Measurements from ENCODE around the gene DDX10.

Gene DDX10

DNA sequence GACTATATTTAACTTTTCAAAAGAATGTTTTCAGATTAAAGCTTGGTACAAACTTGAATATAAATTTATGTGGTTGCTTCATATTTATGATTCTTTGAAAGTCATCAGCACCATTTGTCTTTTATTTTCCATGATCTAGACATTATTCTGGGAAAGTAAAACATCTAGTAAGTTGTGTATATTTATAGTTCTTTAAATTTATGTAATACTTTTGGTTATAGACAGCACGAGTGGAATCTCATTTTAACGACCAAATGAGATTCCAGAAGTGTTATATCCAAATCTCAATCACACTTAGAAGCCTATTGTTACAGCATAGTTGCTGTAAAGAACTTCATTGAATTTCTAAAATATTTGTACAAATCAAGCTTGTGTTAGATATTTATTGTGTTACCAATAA is 212.3 kb downstream of the DDX10 start:
- no peak for DNase-seq

DNA sequence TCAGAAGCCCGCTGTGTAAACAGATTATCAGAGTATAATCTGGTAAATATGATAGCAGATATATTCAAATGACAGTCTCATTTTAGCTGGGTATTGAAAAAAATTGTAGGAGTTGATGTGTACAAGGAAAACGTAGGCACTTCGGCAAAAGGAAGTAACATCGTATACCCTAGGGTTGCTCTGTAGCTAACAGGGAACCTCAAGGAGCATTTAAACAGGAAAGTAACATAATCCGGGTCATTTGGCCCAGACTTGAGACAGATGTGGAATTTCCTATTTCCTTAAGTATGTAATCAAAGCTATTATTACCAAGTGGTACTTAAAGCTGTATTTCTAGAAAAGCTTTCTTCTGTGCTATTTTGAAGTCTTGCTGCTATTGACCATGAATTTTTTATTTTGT is 215.6 kb downstream of the DDX10 start:
- DNase-seq: no peak

- DNase-seq: no peak
These were observed 216.3 kb downstream of the DDX10 start for GRCh38 chr11:108881131-108881530.

- DNase-seq: no peak
These were observed 217.5 kb downstream of the DDX10 start for GRCh38 chr11:108882211-108882831.

DNA sequence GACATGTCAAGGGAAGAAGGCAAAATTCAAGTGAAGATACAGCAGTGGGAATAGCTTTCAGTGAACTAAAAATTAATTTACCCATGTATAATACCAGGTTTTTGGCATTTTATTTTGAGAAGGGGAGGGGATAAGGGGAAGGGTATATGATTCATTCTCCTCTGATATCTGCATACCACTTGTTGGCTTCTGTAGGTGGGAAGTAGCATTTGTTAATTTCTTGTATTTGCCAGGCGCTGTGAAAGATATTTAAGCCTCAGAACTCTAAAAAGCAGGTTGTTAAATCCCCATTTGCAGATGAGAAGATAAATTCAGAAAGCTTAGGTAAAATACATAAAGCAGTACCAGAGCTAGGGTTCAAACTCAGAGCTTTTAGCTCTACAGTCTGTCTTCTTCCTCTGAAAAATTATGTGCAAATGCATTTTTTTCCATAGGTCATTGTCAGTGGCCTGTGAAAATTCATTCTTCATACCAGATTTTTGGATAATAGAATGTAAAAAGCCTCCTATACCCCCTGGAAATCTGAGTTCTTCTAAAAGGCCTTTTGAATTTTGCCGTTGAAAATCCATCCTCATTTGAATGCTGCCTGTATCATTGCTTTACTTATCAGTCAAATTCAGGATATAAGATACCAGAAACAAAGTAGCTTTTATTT is 221.3 kb downstream of the DDX10 start:
- no peak for DNase-seq

GRCh38 chr11:108886660-108887009 is 221.8 kb downstream of the DDX10 start:
- no peak for DNase-seq

DNA sequence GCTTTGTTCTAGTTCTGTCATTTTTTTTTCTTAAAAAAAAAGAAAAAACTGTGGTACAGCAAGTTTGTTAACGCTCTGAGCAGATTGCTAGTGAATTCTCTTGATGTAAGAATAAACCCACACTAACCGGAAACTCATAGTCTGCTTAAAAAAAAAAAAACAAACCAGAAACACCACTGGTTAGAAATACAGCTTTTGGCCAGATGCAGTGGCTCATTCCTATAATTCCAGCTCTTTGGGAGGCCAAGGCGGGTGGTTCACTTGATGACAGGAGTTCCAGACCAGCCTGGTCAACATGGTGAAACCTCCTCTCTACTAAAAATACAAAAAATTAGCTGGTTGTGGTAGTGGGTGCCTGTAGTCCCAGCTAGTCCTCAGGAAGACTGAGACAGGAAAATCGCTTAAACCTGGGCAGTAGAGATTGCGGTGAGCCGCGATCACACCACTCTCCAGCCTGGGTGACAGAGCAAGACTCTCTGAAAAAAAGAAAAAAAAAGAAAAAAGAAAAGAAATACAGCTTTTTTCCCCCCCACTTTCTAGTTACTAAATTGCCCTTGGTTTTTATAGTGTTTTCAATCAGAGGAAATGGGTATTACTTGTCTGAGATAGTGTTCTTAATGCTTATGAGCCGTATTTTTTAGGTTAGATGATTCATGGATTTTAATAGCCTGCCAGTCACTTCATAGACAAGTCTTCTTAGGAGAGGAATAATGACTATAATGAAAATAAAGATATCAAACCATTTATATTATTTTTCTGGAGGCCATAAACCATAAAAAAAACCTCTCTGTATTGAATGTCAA is 222.8 kb downstream of the DDX10 start:
- DNase-seq: no peak

GRCh38 chr11:108890482-108891105 is 225.7 kb downstream of the DDX10 start:
- DNase-seq: no peak

DNA sequence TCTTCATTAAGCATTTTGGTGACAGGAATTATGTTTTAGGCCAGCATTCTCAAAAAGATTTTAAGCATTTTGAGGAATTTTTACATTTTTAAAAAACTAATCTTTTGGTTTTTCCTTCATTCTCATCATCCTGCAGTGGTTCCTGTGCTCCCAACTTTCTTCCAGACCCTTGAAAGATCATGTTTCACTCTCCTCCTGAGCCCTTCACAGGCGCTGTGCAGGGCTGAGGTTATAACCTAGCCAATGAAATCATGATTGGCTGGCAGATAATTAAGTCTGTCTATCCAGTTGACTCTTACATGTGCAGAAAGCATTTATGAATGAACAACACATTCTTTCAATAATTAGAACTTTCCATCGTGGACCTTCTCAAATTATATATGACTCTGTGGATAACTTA is 226.3 kb downstream of the DDX10 start:
- no peak for DNase-seq

GRCh38 chr11:108891909-108892511 is 227.1 kb downstream of the DDX10 start:
- no peak for DNase-seq

GRCh38 chr11:108895579-108896480 is 231.0 kb downstream of the DDX10 start:
- no peak for DNase-seq

DNA sequence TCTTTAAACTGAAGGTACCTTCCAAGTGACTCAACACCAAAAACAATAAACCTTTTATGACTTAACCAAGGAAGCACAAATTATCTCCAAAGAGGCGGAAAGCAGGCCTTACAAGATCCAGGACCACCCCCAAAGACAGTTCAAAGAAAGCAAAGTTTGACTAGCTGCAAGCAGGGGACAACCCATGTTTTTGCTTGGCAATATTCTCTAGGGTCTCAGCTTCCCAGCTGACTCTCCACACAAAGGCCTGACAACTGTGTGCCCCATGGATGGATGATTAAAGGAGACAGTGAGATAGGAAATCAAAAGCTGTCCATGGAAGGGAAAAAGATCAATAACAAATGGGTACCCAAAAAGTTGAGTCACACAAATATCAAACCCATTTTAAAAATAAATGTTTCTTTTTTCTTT is 232.2 kb downstream of the DDX10 start:
- DNase-seq: peak in 1 of 14 donors; percentile 1

- no peak for DNase-seq
These were observed 233.0 kb downstream of the DDX10 start for GRCh38 chr11:108897916-108898315.

- DNase-seq: no peak
These were observed 236.5 kb downstream of the DDX10 start for GRCh38 chr11:108901359-108901758.

DNA sequence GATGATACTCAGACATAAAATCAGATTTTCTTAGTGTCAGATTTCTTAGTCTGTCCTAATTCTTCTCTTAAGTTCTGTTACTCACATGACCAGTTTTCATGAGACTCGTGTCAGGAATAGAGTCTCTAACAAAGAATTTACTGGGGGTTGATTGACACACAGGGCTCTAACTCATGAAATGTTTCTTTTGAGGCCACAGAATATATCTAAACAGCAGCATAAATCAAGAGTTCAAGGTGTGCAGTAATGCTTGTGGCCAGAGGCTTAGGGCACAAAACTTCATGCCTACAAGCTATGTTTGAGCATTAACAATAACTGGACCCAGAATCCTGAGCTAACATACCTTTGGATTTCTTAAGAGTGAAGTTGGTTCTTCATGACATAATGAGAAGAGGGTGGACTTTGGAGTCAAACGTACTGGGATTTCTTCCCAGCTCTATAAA is 237.2 kb downstream of the DDX10 start:
- DNase-seq: no peak

DNA sequence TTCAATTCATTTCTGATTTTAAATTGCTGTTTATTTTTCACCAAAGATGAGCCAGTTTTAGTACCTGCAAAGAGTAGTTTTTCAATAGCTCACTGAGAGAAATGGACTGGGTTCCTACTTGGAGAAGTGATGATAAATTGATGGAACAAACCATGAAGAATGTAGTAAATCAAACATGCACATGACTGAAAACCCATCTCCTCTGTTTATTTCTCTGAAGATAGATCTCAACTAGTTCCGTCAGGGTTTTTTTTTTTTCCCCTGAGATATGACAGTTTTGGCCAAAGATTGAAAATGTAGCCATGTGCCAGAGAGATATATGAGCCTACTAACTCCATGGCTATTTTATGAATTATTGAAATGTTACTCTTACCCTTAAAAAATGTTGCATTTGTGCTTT is 239.6 kb downstream of the DDX10 start:
- no peak for DNase-seq

- DNase-seq: no peak
These were observed 241.5 kb downstream of the DDX10 start for GRCh38 chr11:108906329-108906728.

- no peak for DNase-seq
These were observed 242.0 kb downstream of the DDX10 start for GRCh38 chr11:108906826-108907225.

DNA sequence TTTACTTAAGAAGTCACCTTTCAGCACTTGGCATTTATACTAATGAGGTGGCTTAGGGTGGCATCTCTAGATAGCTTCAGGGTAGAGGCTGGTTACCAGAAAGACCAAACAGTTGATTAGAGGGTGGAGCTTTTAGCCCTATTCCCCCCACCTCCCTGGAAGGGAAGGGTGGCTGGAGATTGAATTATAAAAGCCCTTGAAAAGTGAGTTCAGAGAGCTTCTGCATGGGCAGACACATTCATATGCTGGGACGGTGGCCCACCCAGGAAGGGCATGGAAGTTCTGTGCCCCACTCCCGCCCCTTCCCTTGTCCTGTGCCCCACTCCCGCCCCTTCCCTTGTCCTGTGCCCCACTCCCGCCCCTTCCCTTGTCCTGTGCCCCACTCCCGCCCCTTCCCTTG is 244.2 kb downstream of the DDX10 start:
- DNase-seq: no peak

GRCh38 chr11:108909921-108910320 is 245.1 kb downstream of the DDX10 start:
- DNase-seq: no peak

DNA sequence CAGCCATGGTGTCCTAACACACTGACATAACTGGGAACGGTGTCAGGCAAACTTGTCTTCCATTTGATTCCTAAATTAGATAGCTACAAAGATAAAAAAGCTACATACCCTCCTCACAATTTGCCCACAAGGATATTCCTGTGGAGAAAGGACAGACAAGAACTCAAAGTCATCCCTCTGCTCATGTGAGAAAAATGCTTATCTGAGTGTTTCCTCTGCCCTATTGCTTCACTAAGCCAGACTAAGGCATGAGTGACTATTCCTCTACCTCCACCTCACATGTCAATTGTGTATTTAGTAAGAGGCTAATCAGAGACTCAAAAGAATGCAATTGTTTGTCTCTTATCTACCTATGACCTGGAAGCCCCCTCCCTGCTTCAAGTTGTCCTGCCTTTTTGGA is 247.7 kb downstream of the DDX10 start:
- DNase-seq: no peak

DNA sequence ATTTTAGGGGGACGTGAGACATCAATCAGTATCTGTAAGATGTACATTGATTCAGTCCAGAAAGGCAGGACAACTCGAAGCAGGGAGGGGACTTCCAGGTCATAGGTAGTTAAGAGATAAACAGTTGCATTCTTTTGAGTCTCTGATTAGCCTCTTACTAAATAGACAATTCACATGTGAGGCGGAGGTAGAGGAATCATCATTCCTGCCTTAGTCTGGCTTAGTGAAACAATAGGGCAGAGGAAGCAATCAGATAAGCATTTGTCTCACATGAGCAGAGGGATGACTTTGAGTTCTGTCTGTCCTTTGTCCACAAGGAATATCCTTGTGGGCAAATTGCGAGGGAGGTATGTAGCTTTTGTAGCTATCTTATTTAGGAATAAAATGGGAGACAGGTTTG is 248.3 kb downstream of the DDX10 start:
- no peak for DNase-seq
